ENCODE data around the gene CMTM7. TPM values are rescaled to one million over a fixed set of nuclear protein-coding genes. Genes with fewer than 3 reads are reported as not detected.

Gene CMTM7
- total RNA-seq, 1 donor: 8.2 TPM

DNA sequence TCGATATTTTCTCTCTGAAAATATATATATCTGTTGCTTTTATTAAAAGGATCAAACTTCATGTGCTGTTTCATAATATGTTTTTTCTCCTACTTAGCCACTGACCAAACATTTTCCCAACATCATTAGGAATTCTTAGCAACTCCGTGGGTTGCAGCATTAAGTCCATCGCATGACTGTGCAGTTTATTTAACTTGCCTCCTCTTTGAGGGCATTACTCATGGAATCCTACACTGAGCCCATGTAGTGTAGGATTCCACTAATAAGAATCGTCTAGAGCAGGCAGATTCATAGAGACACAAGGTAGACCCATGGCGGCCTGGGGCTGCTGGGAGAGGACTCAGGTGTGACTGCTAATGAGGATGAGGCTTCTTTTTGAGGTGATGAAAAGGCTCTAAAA is 61.7 kb downstream of the CMTM7 start:
- no peak overlapping the region for H3K4me3 ChIP-seq (ENCODE audit: low read depth, low read length)
- peak; percentile 40 for DNase-seq (ENCODE audit: low read depth)
- TF ChIP-seq, protein P1, sequence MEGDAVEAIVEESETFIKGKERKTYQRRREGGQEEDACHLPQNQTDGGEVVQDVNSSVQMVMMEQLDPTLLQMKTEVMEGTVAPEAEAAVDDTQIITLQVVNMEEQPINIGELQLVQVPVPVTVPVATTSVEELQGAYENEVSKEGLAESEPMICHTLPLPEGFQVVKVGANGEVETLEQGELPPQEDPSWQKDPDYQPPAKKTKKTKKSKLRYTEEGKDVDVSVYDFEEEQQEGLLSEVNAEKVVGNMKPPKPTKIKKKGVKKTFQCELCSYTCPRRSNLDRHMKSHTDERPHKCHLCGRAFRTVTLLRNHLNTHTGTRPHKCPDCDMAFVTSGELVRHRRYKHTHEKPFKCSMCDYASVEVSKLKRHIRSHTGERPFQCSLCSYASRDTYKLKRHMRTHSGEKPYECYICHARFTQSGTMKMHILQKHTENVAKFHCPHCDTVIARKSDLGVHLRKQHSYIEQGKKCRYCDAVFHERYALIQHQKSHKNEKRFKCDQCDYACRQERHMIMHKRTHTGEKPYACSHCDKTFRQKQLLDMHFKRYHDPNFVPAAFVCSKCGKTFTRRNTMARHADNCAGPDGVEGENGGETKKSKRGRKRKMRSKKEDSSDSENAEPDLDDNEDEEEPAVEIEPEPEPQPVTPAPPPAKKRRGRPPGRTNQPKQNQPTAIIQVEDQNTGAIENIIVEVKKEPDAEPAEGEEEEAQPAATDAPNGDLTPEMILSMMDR (IDR thresholded peaks at IDR 0.05; ENCODE audit: insufficient read depth, low read depth, low read length): no peak

DNA sequence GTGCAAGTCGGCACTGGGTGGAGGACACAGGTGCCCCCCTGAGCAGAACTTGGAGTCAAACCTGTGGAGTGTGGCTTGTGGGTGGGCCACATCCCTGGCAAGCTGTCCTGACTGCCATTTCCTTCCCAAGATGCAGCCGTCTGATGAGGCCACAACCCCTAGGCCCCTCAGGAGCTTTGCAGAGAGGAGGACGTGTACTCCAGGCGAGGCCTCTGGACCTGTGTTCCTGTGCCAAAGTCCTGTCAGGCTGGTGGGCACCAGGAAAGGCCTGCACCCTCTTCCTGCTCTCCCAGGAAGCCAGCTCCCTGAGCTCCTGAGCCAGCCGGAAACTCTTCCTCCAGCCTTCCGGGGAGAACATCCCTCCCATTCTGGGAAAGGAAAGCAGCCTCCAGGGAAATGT is 62.5 kb downstream of the CMTM7 start:
- DNase-seq (ENCODE audit: low read depth): no peak
- TF ChIP-seq, protein P1 (IDR thresholded peaks at IDR 0.05; ENCODE audit: insufficient read depth, low read depth, low read length): no peak
- no peak overlapping the region for H3K4me3 ChIP-seq (ENCODE audit: low read depth, low read length)

- DNase-seq (ENCODE audit: low read depth): no peak
- H3K4me3 ChIP-seq (ENCODE audit: low read depth, low read length): no peak overlapping the region
- TF ChIP-seq, protein P1 (IDR thresholded peaks at IDR 0.05; ENCODE audit: insufficient read depth, low read depth, low read length): no peak
Observed at GRCh38 chr3:32454731-32455608, 63.3 kb downstream of the CMTM7 start.

DNA sequence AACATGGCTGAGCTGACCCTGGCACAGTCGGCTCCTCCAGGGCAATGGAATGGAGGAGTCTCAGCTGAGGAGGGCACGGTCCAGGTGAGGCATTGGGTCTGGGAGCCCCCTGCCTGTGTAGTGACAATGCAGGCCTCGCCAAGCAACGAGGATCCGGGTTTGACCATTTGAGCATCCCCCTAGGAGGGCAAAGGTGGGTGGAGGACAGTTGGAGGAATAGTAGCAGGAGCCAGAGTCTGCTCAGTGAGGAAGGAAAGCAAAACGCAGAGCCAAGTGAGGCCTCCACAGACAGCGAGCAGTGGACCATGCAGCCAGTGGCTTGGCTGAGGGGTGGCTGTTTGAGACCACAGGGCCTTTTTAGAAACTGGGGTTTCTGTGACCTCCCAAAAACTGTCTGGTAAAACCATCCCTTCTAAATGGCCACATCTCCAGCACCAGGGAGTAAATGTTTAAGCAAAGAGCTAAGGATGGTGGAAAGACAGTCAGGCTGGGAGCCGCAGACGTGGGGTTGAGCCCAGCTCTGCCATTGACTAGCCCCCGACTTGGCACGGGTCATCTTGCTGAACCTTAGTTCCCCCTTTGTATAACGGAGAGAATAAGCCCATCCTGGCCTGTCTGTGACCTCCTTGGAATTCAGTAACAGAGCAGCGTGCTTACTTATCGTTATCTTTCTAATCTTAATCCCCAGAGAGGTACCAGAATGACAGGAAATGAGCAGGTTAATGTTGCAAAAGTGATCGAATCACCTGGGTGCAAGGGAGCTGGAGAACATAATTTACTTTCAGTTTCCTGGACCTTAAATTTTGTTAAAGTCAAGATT is 64.2 kb downstream of the CMTM7 start:
- no peak for DNase-seq (ENCODE audit: low read depth)
- no peak overlapping the region for H3K4me3 ChIP-seq (ENCODE audit: low read depth, low read length)
- TF ChIP-seq, protein P1 (IDR thresholded peaks at IDR 0.05; ENCODE audit: insufficient read depth, low read depth, low read length): no peak

DNA sequence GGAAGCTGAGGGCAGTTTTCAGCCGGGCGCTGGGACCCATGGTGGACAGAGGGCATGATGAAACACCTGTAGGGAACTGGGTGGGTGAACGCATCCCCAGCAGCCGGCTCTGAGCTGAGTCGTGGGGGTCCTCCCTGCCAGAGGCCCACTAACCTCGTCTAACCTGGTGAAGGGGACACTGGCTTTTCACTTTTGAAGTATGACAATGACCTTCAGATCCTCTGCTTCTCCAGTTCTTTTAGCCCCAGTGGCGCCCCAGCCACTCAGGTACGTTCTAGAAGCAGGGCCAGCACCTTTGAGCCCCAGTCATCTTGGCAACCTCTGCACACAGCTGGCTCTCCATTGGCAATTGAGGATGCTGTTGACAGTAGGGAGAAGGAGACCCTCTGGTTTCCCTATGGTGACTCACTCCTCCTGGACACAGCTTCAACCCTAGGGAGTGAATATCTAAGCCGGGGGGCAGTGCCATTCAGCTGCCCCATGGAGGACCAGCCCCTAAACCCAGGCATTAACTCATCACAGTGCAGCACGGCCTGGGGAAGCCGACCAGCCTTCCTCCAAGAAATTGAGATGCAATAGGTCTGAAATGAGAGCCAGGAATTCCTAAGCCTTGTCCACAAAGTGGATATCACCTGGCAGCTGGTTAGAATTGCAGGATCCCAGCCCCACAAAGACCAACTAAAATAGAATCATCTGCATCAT is 64.9 kb downstream of the CMTM7 start:
- no peak overlapping the region for H3K4me3 ChIP-seq (ENCODE audit: low read depth, low read length)
- DNase-seq (ENCODE audit: low read depth): no peak
- TF ChIP-seq, protein P1 (IDR thresholded peaks at IDR 0.05; ENCODE audit: insufficient read depth, low read depth, low read length): no peak

DNA sequence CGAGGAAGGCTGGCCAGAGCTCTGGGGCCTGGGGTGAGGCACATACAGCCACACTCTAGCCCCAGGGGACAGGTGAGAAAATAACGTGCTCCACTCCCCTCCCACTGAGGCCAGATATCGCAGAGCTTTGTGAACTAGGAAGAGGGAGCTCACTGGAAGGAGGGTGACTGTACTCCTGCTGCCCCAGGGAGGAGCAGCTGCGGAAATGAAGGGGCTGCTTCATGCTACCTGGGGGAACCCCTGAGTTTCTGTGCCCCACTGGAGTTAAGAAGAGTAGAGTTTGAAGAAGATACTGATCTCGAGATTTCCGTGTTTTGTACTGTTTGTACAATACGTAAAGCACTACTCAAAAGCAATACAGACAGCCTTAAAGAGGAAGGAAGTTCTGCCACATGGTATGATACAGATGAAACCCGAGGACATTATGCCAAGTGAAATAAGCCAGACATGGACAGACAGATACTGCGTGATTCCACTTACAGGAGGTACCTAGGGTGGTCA is 66.4 kb downstream of the CMTM7 start:
- TF ChIP-seq, protein P1 (IDR thresholded peaks at IDR 0.05; ENCODE audit: insufficient read depth, low read depth, low read length): no peak
- H3K4me3 ChIP-seq (ENCODE audit: low read depth, low read length): no peak overlapping the region
- DNase-seq (ENCODE audit: low read depth): no peak

Measured in fibroblast of villous mesenchyme (primary cell).